ENCODE results near the gene ABHD10. TPM values are rescaled to one million over a fixed set of nuclear protein-coding genes. Genes with fewer than 3 reads are reported as not detected.
"Not testable (repeated sequence)": the region's sequence is repeated elsewhere in the genome, so short reads cannot be mapped to it uniquely, and the experiment has no call there.

The ABHD10 gene
- polyA plus RNA-seq, 2 of the 4 experiments (the other 2 are of a cell fraction), result 31.8 to 42.1 TPM

DNA sequence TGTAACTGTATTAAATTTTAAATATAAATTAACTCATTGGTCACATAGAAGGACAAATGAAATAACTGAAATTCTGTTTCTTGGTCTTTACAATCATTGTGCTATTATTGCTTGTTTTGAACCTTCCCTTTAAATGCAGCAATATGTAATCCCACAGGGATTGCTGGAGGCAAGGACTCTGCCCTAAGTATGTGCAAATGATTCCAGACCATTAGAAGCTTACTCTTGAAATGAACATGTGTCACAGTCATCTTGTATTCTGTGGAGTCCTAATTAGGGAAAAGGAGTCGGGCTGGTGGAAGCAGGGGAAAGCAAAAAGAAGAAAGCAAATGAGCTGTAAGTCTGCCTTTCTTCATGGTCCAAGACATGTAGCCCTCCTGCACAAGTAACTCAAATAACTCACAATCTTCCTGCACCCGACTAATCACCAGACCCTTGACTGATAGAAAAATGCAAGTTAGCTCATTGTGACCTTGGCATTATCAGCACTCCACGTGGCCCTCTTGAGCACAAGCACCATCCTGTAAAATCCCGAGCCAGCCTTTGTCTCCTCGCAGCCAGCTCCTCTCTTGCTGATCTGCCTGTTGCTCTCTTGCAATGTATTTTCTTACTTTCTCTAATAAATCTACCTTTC lies 53.4 kb downstream of the ABHD10 start:
- Histone ChIP-seq H3K9me3 (no peaks in the 10 kb centered on the region), H3K4me3 (no peak overlapping the region), H3K27ac (no peak overlapping the region), H3K4me2 (no peak overlapping the region), H3K4me1 (no peaks in the 10 kb centered on the region)
- POLR2A ChIA-PET, result no interaction called here
- TF ChIP-seq CBX2 (IDR thresholded peaks at IDR 0.05; ENCODE audit: borderline replicate concordance, low read depth), result no peak
- TF ChIP-seq ZC3H11A (IDR thresholded peaks at IDR 0.05), result no peak
- no peak for TF ChIP-seq JUN (IDR thresholded peaks at IDR 0.05)
- TF ChIP-seq POLR2AphosphoS2 (conservative IDR thresholded peaks at IDR 0.05; ENCODE audit: low read length), result no peak
- TF ChIP-seq PBX3 (IDR thresholded peaks at IDR 0.05), result no peak
- CTCF ChIA-PET, result interaction anchor here (0.6 to 5.5 kb wide), 4 partner anchors 12 to 28 kb away, joined by 3 to 39 read pairs (median 8); no protein-coding TSS in a partner anchor
- DNase-seq (ENCODE audit: low read depth in 1 of 2, low spot score in 1 of 2) (no peak), FAIRE-seq (no peak), ATAC-seq (no peak)
- WGBS (ENCODE audit: missing lambda C conversion rate), result 60% methylated on average over 5 of the region's 5 CpGs

GRCh38 chr3:112034436-112034835 lies 55.6 kb downstream of the ABHD10 start, which contains the start of gene TMPRSS7:
Gene TMPRSS7 (plus strand): TSS chr3:112034736. CDS start chr3:112034846, 110 bp downstream.
- DNase-seq (ENCODE audit: low read depth in 1 of 2, low spot score in 1 of 2), result no peak
- Histone ChIP-seq H3K9me3 (no peaks in the 10 kb centered on the region), H3K4me1 (peaks cover 6% of the 10 kb centered on the region; the same call in 1 of the 3 replicates), H3K27ac (no peak within 1 kb of the TSS), H3K4me2 (no peak within 1 kb of the TSS), H3K4me3 (no peak within 1 kb of the TSS)
- no peak for TF ChIP-seq EP300 (IDR thresholded peaks at IDR 0.05)
- TF ChIP-seq, protein P1, sequence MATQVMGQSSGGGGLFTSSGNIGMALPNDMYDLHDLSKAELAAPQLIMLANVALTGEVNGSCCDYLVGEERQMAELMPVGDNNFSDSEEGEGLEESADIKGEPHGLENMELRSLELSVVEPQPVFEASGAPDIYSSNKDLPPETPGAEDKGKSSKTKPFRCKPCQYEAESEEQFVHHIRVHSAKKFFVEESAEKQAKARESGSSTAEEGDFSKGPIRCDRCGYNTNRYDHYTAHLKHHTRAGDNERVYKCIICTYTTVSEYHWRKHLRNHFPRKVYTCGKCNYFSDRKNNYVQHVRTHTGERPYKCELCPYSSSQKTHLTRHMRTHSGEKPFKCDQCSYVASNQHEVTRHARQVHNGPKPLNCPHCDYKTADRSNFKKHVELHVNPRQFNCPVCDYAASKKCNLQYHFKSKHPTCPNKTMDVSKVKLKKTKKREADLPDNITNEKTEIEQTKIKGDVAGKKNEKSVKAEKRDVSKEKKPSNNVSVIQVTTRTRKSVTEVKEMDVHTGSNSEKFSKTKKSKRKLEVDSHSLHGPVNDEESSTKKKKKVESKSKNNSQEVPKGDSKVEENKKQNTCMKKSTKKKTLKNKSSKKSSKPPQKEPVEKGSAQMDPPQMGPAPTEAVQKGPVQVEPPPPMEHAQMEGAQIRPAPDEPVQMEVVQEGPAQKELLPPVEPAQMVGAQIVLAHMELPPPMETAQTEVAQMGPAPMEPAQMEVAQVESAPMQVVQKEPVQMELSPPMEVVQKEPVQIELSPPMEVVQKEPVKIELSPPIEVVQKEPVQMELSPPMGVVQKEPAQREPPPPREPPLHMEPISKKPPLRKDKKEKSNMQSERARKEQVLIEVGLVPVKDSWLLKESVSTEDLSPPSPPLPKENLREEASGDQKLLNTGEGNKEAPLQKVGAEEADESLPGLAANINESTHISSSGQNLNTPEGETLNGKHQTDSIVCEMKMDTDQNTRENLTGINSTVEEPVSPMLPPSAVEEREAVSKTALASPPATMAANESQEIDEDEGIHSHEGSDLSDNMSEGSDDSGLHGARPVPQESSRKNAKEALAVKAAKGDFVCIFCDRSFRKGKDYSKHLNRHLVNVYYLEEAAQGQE (IDR thresholded peaks at IDR 0.05), result no peak
- no peak for TF ChIP-seq FOXS1 (CRISPR knock-in tag; IDR thresholded peaks at IDR 0.05)
- TF ChIP-seq FOSB (CRISPR knock-in tag; IDR thresholded peaks at IDR 0.05), result no peak
- no peak for TF ChIP-seq ZNF302 (CRISPR knock-in tag; IDR thresholded peaks at IDR 0.05)
- no peak for FAIRE-seq
- ATAC-seq, result no peak
- ChIA-PET POLR2A (no interaction called here), CTCF (interaction anchor here (0.8 to 5.5 kb wide), 3 partner anchors 9 to 63 kb away, joined by 3 to 39 read pairs (median 5); no protein-coding TSS in a partner anchor)
- WGBS (ENCODE audit: missing lambda C conversion rate), result 83% methylated on average over 4 of the region's 4 CpGs

DNA sequence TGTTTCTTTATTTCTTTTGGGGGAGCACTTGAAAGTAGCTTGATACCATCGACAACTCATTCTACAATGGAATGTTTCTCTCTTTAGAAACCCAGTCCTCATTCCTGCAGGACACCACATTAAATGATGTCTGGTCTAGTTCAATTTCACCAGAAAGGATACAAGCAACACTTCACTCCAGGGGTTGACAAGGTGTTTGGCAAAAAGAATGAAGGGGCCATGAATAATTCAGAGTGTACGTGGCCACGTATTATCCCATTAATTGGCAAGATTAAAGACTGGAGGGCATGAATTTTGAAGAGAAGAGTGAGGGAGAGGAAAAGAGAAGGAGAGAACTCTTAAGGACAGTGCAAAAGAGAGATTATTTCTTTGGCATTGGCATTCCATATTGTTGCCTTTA lies 56.4 kb downstream of the ABHD10 start:
- WGBS (ENCODE audit: missing lambda C conversion rate), result 82% methylated on average over 3 of the region's 3 CpGs
- DNase-seq (ENCODE audit: low read depth in 1 of 2, low spot score in 1 of 2) (no peak), ATAC-seq (no peak), FAIRE-seq (no peak)
- H3K9me3 ChIP-seq, result no peaks in the 10 kb centered on the region
- no peak overlapping the region for H3K27ac ChIP-seq
- ChIA-PET POLR2A (no interaction called here), CTCF (interaction anchor here (0.7 to 5.5 kb wide), 3 partner anchors 9 to 21 kb away, joined by 3 to 39 read pairs (median 5); no protein-coding TSS in a partner anchor)
- peaks cover 6% of the 10 kb centered on the region; the same call in 1 of the 3 replicates for H3K4me1 ChIP-seq
- H3K4me3 ChIP-seq, result no peak overlapping the region
- TF ChIP-seq ATOH8 (CRISPR knock-in tag; IDR thresholded peaks at IDR 0.05; ENCODE audit: low read depth) (no peak), CHD4 (IDR thresholded peaks at IDR 0.05; ENCODE audit: borderline replicate concordance) (no peak), CBX8 (IDR thresholded peaks at IDR 0.05) (no peak)
- H3K4me2 ChIP-seq, result no peak overlapping the region

DNA sequence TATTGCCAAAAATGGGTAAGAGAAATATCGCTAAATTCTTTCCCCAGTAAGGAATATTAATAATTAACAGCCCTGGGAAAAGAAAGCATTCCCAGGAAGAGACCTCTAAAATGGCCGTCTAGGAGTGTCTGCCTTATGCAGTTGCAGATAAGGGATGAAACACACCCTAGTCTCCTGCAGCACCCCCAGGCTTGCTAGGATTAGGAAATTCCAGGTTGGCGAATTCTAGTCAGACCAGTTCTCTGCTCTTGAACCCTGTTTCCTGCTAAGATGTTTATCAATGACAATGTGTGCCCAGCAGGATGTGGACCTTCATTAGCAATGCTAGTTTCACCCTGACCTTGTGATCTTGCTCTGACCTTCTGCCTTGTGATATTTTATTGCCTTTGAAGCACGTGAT lies 58.4 kb downstream of the ABHD10 start:
- H3K27ac ChIP-seq, result not testable (repeated sequence)

More for the DNA sequence above, 58.4 kb downstream of the ABHD10 start:
- POLR2A ChIA-PET; H3K9me3 ChIP-seq; H3K4me2 ChIP-seq; H3K4me3 ChIP-seq; FAIRE-seq; DNase-seq (ENCODE audit: low read depth in 1 of 2, low spot score in 1 of 2); CTCF ChIA-PET; ATAC-seq; H3K4me1 ChIP-seq: not testable (repeated sequence)
- WGBS (ENCODE audit: missing lambda C conversion rate), result 50% methylated on average over 4 of the region's 4 CpGs
